Nephron progenitor cell (in vitro differentiated cells): ENCODE data around the gene CSNK2B.
A peak's percentile ranks its signal among the peaks of the same experiment; 100 is the strongest.

Experiments used
- DNase-seq: peaks from one replicate; pipeline ENCODE4 v3.0.0; 2021
- H3K27ac Mint-ChIP-seq: 2 replicates; pipeline ENCODE4 v1.8.0; 2021; ENCODE audit warnings: mild to moderate bottlenecking, moderate library complexity, mixed read lengths
- H3K27me3 Mint-ChIP-seq: 2 replicates; pipeline ENCODE4 v1.8.0; 2021; ENCODE audit warnings: mild to moderate bottlenecking, low read depth, mixed read lengths; ENCODE audit not compliant: poor library complexity
- H3K36me3 Mint-ChIP-seq: 2 replicates; pipeline ENCODE4 v1.8.0; 2021; ENCODE audit warnings: low read depth, mixed read lengths
- H3K4me1 Mint-ChIP-seq: 2 replicates; pipeline ENCODE4 v1.8.0; 2021; ENCODE audit warnings: mixed read lengths
- H3K4me3 Mint-ChIP-seq: 2 replicates; pipeline ENCODE4 v1.8.0; 2021; ENCODE audit warnings: mild to moderate bottlenecking, moderate library complexity, mixed read lengths
- H3K9me3 Mint-ChIP-seq: 2 replicates; pipeline ENCODE4 v1.8.0; 2021; ENCODE audit warnings: mild to moderate bottlenecking, moderate library complexity, mixed read lengths
- TF ChIP-seq, protein P1 (sequence below): fragments of 200-600 bp; sonication (generic); IDR thresholded peaks from 2 replicates; pipeline ENCODE4 v1.5.0; 2021; ENCODE audit warnings: antibody characterized with exemption

CSNK2B gene

DNA sequence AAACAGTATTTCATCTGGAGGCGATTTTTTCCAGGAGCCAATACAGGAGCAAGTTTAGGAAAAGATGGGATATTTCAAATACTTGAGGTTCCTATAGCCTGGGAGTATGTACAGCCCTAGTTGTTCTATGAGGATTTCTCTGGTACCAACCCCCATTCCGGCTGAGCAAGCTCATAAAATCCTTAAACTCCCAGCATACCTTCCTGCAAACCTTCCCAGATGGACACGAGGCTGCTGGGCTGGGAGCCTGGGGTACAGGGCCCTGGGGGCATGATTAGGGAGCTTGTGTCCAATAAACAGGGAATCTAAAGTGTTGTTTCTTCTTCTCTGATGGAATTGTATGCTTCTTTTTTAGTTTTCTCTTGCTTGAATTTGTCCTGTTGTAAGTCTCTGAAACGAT, 43.9 kb upstream of the CSNK2B start:
- DNase-seq = no peak
- peak overlapping the region; percentile 1 for H3K27ac Mint-ChIP-seq
- peaks cover 33% of the 10 kb centered on the region for H3K4me1 Mint-ChIP-seq
- TF ChIP-seq, protein P1, sequence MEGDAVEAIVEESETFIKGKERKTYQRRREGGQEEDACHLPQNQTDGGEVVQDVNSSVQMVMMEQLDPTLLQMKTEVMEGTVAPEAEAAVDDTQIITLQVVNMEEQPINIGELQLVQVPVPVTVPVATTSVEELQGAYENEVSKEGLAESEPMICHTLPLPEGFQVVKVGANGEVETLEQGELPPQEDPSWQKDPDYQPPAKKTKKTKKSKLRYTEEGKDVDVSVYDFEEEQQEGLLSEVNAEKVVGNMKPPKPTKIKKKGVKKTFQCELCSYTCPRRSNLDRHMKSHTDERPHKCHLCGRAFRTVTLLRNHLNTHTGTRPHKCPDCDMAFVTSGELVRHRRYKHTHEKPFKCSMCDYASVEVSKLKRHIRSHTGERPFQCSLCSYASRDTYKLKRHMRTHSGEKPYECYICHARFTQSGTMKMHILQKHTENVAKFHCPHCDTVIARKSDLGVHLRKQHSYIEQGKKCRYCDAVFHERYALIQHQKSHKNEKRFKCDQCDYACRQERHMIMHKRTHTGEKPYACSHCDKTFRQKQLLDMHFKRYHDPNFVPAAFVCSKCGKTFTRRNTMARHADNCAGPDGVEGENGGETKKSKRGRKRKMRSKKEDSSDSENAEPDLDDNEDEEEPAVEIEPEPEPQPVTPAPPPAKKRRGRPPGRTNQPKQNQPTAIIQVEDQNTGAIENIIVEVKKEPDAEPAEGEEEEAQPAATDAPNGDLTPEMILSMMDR = no peak
- peaks cover 8% of the 10 kb centered on the region for H3K9me3 Mint-ChIP-seq
- peaks cover 47% of the 10 kb centered on the region for H3K36me3 Mint-ChIP-seq
- H3K27me3 Mint-ChIP-seq = no peaks in the 10 kb centered on the region
- peak overlapping the region; percentile 95 for H3K4me3 Mint-ChIP-seq

DNA sequence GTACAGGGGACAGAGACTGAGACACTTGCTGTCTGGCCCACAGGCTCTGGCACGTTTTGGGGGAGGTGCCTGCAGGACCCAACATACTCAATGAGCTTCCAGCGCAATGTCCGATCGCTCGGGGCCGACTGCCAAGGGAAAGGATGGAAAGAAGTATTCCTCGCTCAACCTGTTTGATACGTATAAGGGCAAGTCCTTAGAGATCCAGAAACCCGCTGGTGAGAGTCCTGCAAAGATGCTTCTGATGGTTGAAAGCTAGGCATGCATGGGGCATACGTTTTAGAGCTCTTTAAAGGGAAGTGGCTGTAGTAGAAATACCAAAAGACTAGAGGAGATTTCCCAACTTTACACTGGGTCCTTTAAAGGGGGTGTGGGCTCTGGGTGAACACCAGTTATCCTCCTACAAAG, 43.2 kb upstream of the CSNK2B start:
- peaks cover 32% of the 10 kb centered on the region for H3K4me1 Mint-ChIP-seq
- H3K36me3 Mint-ChIP-seq = peaks cover 54% of the 10 kb centered on the region
- H3K27me3 Mint-ChIP-seq = no peaks in the 10 kb centered on the region
- peaks cover 8% of the 10 kb centered on the region for H3K9me3 Mint-ChIP-seq
- H3K27ac Mint-ChIP-seq = peak overlapping the region; percentile 24
- H3K4me3 Mint-ChIP-seq = peak overlapping the region; percentile 95
- no peak for DNase-seq
- TF ChIP-seq, protein P1 = no peak

DNA sequence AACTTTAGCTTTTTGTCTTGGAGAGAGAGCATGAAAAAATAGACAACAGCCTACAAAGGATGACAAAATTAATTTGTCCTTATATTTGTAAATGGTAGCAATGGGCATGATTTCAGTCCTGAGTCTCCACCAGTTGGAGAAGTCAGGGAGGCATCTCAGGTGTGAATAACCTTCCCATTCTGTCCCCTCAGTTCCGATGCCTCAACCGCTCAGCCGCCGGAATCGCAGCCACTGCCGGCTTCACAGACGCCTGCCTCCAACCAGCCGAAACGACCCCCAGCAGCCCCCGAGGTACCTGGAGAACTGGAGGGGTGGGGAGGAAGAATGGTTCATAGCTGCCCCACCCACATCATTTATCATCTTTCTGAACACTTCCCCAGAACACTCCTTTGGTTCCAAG, 41.8 kb upstream of the CSNK2B start:
- peak overlapping the region; percentile 87 for H3K27ac Mint-ChIP-seq

DNA sequence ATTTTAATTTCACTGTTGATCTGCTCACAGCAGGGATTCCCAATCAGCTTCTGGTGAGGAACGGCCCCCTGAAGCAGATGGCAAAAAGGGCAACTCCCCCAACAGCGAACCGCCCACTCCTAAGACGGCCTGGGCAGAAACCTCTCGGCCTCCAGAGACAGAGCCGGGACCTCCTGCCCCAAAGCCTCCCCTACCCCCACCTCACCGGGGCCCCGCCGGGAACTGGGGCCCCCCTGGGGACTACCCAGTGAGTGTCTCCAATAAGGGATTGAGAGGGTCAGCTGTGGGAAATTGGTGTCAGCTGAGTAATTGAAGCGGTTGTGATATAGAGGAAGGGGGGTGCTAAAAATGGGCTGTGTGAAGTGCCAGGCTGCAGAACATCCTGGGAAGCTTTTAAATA, 38.9 kb upstream of the CSNK2B start:
- no peaks in the 10 kb centered on the region for H3K9me3 Mint-ChIP-seq
- H3K4me1 Mint-ChIP-seq = peaks cover 17% of the 10 kb centered on the region
- TF ChIP-seq, protein P1 = no peak
- no peak overlapping the region for H3K4me3 Mint-ChIP-seq
- peak overlapping the region; percentile 85 for H3K27ac Mint-ChIP-seq
- no peaks in the 10 kb centered on the region for H3K27me3 Mint-ChIP-seq
- H3K36me3 Mint-ChIP-seq = peaks cover 89% of the 10 kb centered on the region
- DNase-seq = no peak

More for the DNA sequence above, 41.8 kb upstream of the CSNK2B start:
- H3K27me3 Mint-ChIP-seq = no peaks in the 10 kb centered on the region
- peaks cover 27% of the 10 kb centered on the region for H3K4me1 Mint-ChIP-seq
- TF ChIP-seq, protein P1 = no peak
- H3K9me3 Mint-ChIP-seq = peaks cover 8% of the 10 kb centered on the region
- peaks cover 68% of the 10 kb centered on the region for H3K36me3 Mint-ChIP-seq
- H3K4me3 Mint-ChIP-seq = no peak overlapping the region
- no peak for DNase-seq

DNA sequence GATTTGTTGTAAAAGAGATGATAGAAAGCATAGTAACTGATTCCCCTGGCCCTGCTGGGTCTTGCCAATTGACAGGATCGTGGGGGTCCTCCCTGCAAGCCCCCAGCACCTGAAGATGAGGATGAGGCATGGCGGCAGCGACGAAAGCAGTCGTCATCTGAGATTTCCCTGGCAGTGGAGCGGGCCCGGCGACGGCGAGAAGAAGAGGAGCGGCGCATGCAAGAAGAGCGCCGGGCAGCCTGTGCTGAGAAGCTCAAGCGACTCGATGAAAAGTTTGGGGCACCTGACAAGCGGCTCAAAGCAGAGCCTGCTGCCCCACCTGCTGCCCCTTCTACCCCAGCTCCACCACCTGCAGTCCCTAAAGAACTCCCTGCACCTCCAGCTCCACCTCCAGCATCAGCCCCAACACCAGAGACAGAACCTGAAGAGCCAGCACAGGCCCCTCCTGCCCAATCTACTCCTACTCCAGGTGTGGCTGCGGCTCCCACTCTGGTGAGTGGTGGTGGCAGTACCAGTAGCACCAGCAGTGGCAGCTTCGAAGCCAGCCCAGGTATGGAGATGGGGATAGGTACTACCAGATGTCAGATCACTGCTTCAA, 38.1 kb upstream of the CSNK2B start:
- Mint-ChIP-seq H3K9me3 (no peaks in the 10 kb centered on the region), H3K27me3 (no peaks in the 10 kb centered on the region), H3K27ac (peak overlapping the region; percentile 85), H3K4me3 (no peak overlapping the region), H3K4me1 (peaks cover 8% of the 10 kb centered on the region), H3K36me3 (peaks cover 85% of the 10 kb centered on the region)
- TF ChIP-seq, protein P1 = no peak
- DNase-seq = no peak

DNA sequence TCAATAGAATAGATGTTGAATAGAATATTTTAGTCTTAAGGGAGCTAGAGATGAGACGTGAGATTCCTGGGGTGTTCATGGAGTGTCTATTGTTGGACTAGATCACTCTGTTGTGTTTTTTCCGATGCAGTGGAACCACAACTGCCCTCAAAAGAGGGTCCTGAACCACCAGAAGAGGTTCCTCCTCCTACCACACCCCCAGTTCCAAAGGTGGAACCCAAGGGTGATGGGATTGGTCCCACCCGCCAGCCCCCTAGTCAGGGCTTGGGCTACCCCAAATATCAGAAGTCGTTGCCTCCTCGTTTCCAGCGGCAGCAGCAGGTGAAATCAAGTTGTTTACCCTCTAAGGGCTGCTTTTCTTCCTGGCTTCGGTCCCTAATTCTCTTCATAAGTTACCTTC, 36.9 kb upstream of the CSNK2B start:
- H3K9me3 Mint-ChIP-seq = no peaks in the 10 kb centered on the region
- no peaks in the 10 kb centered on the region for H3K27me3 Mint-ChIP-seq
- H3K4me1 Mint-ChIP-seq = peaks cover 3% of the 10 kb centered on the region
- peaks cover 88% of the 10 kb centered on the region for H3K36me3 Mint-ChIP-seq
- H3K4me3 Mint-ChIP-seq = no peak overlapping the region
- DNase-seq = no peak
- TF ChIP-seq, protein P1 = no peak
- H3K27ac Mint-ChIP-seq = peak overlapping the region; percentile 74
